HG03103 (cell line): ENCODE data around the gene ZCCHC12.

Source experiments
- ATAC-seq: cut with Tn5 transposase; IDR thresholded peaks from one replicate; pipeline ENCODE4 v1.9.1; 2021; ENCODE audit warnings: low read depth; ENCODE audit not compliant: unreplicated experiment

ZCCHC12 gene

DNA sequence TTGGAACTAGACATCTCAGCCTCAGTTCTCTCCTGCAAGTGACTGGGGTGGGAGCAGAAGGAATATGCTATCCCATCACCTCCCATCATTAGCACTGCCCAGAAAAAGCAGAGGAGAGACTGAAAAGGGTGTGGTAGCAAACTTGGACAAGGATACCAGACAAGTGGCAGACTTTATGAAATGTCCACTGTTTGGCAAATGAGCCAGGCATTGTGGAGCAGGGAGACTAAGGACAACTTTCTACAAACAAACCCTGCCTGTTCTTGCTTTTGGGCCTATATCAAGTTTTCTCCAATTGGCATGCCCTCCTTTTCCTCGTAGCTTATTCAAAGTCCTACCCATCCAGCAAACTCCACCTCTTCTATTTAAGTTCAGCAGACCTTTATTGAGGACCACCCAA lies 41.6 kb downstream of the ZCCHC12 start:
- no peak for ATAC-seq

DNA sequence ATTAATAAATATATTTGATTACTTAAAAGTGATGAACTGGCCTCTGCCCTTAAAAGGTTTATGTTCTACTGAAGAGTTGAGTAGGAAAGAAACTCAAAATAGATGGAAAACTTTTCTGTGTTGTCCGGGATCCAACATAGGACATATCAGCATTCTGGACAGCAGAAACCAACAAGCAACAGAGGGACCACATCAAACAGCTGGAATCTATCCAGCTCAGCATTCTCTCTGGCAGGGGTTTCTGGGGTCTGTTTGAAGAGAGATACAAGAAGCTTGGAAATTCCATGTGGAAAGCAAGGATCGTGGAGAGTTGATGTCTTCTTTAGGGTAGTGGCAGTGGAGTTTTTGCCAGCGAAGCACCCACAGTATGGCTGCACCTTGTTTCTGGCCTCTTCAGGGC lies 43.6 kb downstream of the ZCCHC12 start:
- no peak for ATAC-seq

DNA sequence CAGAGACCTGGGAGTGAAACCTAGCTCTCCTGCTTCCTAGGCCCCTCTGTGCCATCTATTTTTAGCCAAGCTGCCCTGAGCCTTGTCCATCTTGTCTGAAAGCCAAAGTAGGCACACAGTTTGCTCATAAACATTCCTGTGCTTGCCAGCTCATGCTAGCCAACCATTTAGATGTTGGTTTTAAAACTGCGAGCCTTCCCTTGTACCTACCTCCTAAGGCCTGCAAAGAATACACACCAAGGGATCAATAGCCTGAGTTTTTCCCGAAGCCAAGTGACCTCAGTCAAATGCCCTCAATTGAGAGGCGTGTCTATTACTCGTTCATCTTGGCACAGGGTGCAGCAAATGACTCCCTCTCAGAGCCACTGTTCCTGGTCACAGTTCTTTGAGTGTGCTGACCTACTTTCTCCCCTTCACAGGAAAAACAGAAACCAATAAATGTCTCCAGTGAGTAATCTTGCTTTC lies 48.5 kb downstream of the ZCCHC12 start:
- ATAC-seq = no peak
